Neural progenitor cell (in vitro differentiated cells): ENCODE data around the gene UNC5CL.

Experiments
- EZH2 ChIP-seq: fragments of 200-600 bp; sonication (generic); IDR thresholded peaks from 2 replicates; pipeline ENCODE4 v1.6.1; 2017; ENCODE audit warnings: antibody characterized with exemption, mild to moderate bottlenecking, moderate library complexity
- TF ChIP-seq, protein P1 (sequence below): fragments of 200-600 bp; sonication (generic); IDR thresholded peaks from 2 replicates; pipeline ENCODE4 v1.5.1; 2017; ENCODE audit warnings: antibody characterized with exemption, mild to moderate bottlenecking

DNA sequence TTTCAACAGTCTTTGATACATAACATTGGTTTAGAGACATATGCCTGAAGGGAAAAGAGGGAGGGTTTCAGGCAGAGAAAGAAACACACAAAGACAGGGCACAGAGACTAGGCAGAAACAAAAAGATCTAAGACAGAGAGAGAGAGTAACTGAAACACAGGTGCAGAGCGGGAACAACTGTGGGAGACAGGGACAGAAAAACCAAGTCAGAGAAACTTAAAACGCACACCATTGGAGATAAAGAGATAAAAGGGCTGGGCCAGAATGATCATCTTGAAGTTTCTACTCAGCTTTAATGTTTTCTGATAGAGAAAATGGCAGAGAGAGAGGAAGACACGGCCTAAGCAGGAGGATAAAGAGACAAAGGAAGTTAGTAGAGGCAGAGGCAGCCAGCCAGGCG is 11.8 kb downstream of the UNC5CL start:
- TF ChIP-seq, protein P1, sequence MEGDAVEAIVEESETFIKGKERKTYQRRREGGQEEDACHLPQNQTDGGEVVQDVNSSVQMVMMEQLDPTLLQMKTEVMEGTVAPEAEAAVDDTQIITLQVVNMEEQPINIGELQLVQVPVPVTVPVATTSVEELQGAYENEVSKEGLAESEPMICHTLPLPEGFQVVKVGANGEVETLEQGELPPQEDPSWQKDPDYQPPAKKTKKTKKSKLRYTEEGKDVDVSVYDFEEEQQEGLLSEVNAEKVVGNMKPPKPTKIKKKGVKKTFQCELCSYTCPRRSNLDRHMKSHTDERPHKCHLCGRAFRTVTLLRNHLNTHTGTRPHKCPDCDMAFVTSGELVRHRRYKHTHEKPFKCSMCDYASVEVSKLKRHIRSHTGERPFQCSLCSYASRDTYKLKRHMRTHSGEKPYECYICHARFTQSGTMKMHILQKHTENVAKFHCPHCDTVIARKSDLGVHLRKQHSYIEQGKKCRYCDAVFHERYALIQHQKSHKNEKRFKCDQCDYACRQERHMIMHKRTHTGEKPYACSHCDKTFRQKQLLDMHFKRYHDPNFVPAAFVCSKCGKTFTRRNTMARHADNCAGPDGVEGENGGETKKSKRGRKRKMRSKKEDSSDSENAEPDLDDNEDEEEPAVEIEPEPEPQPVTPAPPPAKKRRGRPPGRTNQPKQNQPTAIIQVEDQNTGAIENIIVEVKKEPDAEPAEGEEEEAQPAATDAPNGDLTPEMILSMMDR, result no peak
- TF ChIP-seq EZH2, result no peak
